IPS DF 6.9 (cell line): ENCODE data around the gene CAPN5.

Experiments used
- DNase-seq: peaks from one replicate; pipeline ENCODE4 v3.0.0-alpha.2; 2013; ENCODE audit warnings: low read depth, low spot score
- H3K27ac ChIP-seq: one replicate; pipeline ENCODE4 v1.5.1; 2013; ENCODE audit warnings: low read length, control low read depth
- H3K27me3 ChIP-seq: 2 replicates; pipeline ENCODE4 v1.6.1; 2013; ENCODE audit warnings: mild to moderate bottlenecking, low read length; ENCODE audit not compliant: control insufficient read depth, insufficient read depth
- H3K36me3 ChIP-seq: 2 replicates; pipeline ENCODE4 v1.6.1; 2013; ENCODE audit warnings: low read length; ENCODE audit not compliant: control insufficient read depth, insufficient read depth
- H3K4me1 ChIP-seq: 2 replicates; pipeline ENCODE4 v1.6.1; 2013; ENCODE audit warnings: low read length; ENCODE audit not compliant: control insufficient read depth, insufficient read depth
- H3K4me3 ChIP-seq: 2 replicates; pipeline ENCODE4 v1.5.1; 2013; ENCODE audit warnings: mild to moderate bottlenecking, low read length
- H3K9me3 ChIP-seq: 2 replicates; pipeline ENCODE4 v1.6.1; 2013; ENCODE audit warnings: low read length, inconsistent platforms; ENCODE audit not compliant: control insufficient read depth, insufficient read depth
- WGBS: extraction: QIAGEN DNeasy Blood & Tissue Kit; methylation state at CpG from one replicate; pipeline ENCODE4 v1.1.7; 2013; ENCODE audit warnings: mixed read lengths, missing lambda C conversion rate; ENCODE audit not compliant: insufficient read length, insufficient coverage; 5-methylcytosine and 5-hydroxymethylcytosine counted together

Gene CAPN5

GRCh38 chr11:77071671-77072605, 5.2 kb downstream of the CAPN5 start:
- H3K9me3 ChIP-seq, result no peaks in the 10 kb centered on the region
- no peak for DNase-seq
- no peak overlapping the region for H3K4me3 ChIP-seq
- no peak overlapping the region for H3K27ac ChIP-seq
- no peaks in the 10 kb centered on the region for H3K27me3 ChIP-seq
- H3K36me3 ChIP-seq, result no peaks in the 10 kb centered on the region
- peaks cover 3% of the 10 kb centered on the region for H3K4me1 ChIP-seq
- WGBS, result no CpG with 5 or more reads among the region's 15 CpGs

- peaks cover 1% of the 10 kb centered on the region; the same call in 1 of the 2 replicates for H3K4me1 ChIP-seq
- no peaks in the 10 kb centered on the region for H3K27me3 ChIP-seq
- H3K9me3 ChIP-seq, result no peaks in the 10 kb centered on the region
- no peak for DNase-seq
- no peaks in the 10 kb centered on the region for H3K36me3 ChIP-seq
- no peak overlapping the region for H3K27ac ChIP-seq
- H3K4me3 ChIP-seq, result no peak overlapping the region
- no CpG with 5 or more reads among the region's 8 CpGs for WGBS
Observed at GRCh38 chr11:77072851-77073327, 6.1 kb downstream of the CAPN5 start.

- DNase-seq, result no peak
- Histone ChIP-seq H3K27me3 (no peaks in the 10 kb centered on the region), H3K4me1 (no peaks in the 10 kb centered on the region), H3K9me3 (no peaks in the 10 kb centered on the region), H3K27ac (no peak overlapping the region), H3K4me3 (no peak overlapping the region), H3K36me3 (no peaks in the 10 kb centered on the region)
- no CpG with 5 or more reads among the region's 11 CpGs for WGBS
Observed at GRCh38 chr11:77073328-77074001, 6.7 kb downstream of the CAPN5 start.

- DNase-seq, result no peak
- Histone ChIP-seq H3K27ac (no peak overlapping the region), H3K27me3 (no peaks in the 10 kb centered on the region), H3K9me3 (no peaks in the 10 kb centered on the region), H3K4me3 (no peak overlapping the region), H3K4me1 (no peaks in the 10 kb centered on the region), H3K36me3 (no peaks in the 10 kb centered on the region)
- WGBS, result no CpG with 5 or more reads among the region's 5 CpGs
Observed at GRCh38 chr11:77074205-77074604, 7.4 kb downstream of the CAPN5 start.

- H3K36me3 ChIP-seq, result no peaks in the 10 kb centered on the region
- no peak for DNase-seq
- H3K27ac ChIP-seq, result no peak overlapping the region
- H3K27me3 ChIP-seq, result no peaks in the 10 kb centered on the region
- no peak overlapping the region for H3K4me3 ChIP-seq
- no CpG with 5 or more reads among the region's 15 CpGs for WGBS
- H3K9me3 ChIP-seq, result no peaks in the 10 kb centered on the region
- H3K4me1 ChIP-seq, result no peaks in the 10 kb centered on the region
Observed at GRCh38 chr11:77074626-77075221, 8.0 kb downstream of the CAPN5 start.

- no peak for DNase-seq
- WGBS, result no CpG with 5 or more reads among the region's 5 CpGs
- no peak overlapping the region for H3K27ac ChIP-seq
Observed at GRCh38 chr11:77075425-77075905, 8.7 kb downstream of the CAPN5 start.

GRCh38 chr11:77079666-77080065, 12.9 kb downstream of the CAPN5 start:
- no peaks in the 10 kb centered on the region for H3K9me3 ChIP-seq
- no CpG with 5 or more reads among the region's 2 CpGs for WGBS
- H3K27me3 ChIP-seq, result no peaks in the 10 kb centered on the region
- no peak for DNase-seq
- no peak overlapping the region for H3K27ac ChIP-seq
- no peaks in the 10 kb centered on the region for H3K36me3 ChIP-seq
- H3K4me1 ChIP-seq, result no peaks in the 10 kb centered on the region
- H3K4me3 ChIP-seq, result no peak overlapping the region

More at GRCh38 chr11:77075425-77075905, 8.7 kb downstream of the CAPN5 start:
- no peak overlapping the region for H3K4me3 ChIP-seq
- no peaks in the 10 kb centered on the region for H3K4me1 ChIP-seq
- H3K9me3 ChIP-seq, result no peaks in the 10 kb centered on the region
- no peaks in the 10 kb centered on the region for H3K27me3 ChIP-seq
- H3K36me3 ChIP-seq, result no peaks in the 10 kb centered on the region

GRCh38 chr11:77080643-77081210, 14.0 kb downstream of the CAPN5 start:
- no CpG with 5 or more reads among the region's 2 CpGs for WGBS
- no peak overlapping the region for H3K4me3 ChIP-seq
- no peak overlapping the region for H3K27ac ChIP-seq
- H3K36me3 ChIP-seq, result no peaks in the 10 kb centered on the region
- H3K27me3 ChIP-seq, result no peaks in the 10 kb centered on the region
- H3K9me3 ChIP-seq, result no peaks in the 10 kb centered on the region
- no peak for DNase-seq
- no peaks in the 10 kb centered on the region for H3K4me1 ChIP-seq

GRCh38 chr11:77081381-77081851, 14.6 kb downstream of the CAPN5 start:
- WGBS, result no CpG with 5 or more reads among the region's 9 CpGs

More at GRCh38 chr11:77081381-77081851, 14.6 kb downstream of the CAPN5 start:
- H3K9me3 ChIP-seq, result no peaks in the 10 kb centered on the region
- DNase-seq, result no peak
- no peaks in the 10 kb centered on the region for H3K4me1 ChIP-seq
- no peak overlapping the region for H3K27ac ChIP-seq
- no peak overlapping the region for H3K4me3 ChIP-seq
- no peaks in the 10 kb centered on the region for H3K36me3 ChIP-seq
- no peaks in the 10 kb centered on the region for H3K27me3 ChIP-seq
